HUES6 (cell line): Measurements from ENCODE around the gene MCTP1.

Experiments used
- H3K27ac ChIP-seq: 2 replicates; pipeline ENCODE4 v1.7.0; 2013; ENCODE audit warnings: low read depth, mild to moderate bottlenecking, low read length, inconsistent platforms
- H3K27me3 ChIP-seq: 2 replicates; pipeline ENCODE4 v1.6.1; 2013; ENCODE audit warnings: low read length; ENCODE audit not compliant: control insufficient read depth, insufficient read depth
- H3K36me3 ChIP-seq: 2 replicates; pipeline ENCODE4 v1.6.1; 2013; ENCODE audit warnings: low read length; ENCODE audit not compliant: control insufficient read depth, insufficient read depth
- H3K4me1 ChIP-seq: 2 replicates; pipeline ENCODE4 v1.6.1; 2013; ENCODE audit warnings: low read length; ENCODE audit not compliant: control insufficient read depth, insufficient read depth
- H3K4me3 ChIP-seq: 2 replicates; pipeline ENCODE4 v1.5.1; 2013; ENCODE audit warnings: low read depth, low read length
- H3K9ac ChIP-seq: one replicate; pipeline ENCODE4 v1.6.1; 2013; ENCODE audit warnings: mild to moderate bottlenecking, low read length
- H3K9me3 ChIP-seq: 2 replicates; pipeline ENCODE4 v1.6.1; 2013; ENCODE audit warnings: low read depth, low read length; ENCODE audit not compliant: control insufficient read depth, insufficient read depth

The MCTP1 gene

GRCh38 chr5:95283022-95283615, 1.8 kb downstream of the MCTP1 start:
- peaks cover 46% of the 10 kb centered on the region for H3K27me3 ChIP-seq
- H3K4me1 ChIP-seq, result peaks cover 25% of the 10 kb centered on the region
- no peak overlapping the region for H3K9ac ChIP-seq
- H3K36me3 ChIP-seq, result no peaks in the 10 kb centered on the region
- peak overlapping the region; percentile 93 for H3K4me3 ChIP-seq
- no peak overlapping the region for H3K27ac ChIP-seq
- H3K9me3 ChIP-seq, result no peaks in the 10 kb centered on the region

GRCh38 chr5:95281226-95281625, 3.7 kb downstream of the MCTP1 start:
- 0 out of 2 replicates have a peak overlapping the region, but pooled peaks have one; percentile 4 for H3K4me3 ChIP-seq
- H3K9me3 ChIP-seq, result no peaks in the 10 kb centered on the region
- peaks cover 38% of the 10 kb centered on the region for H3K27me3 ChIP-seq
- H3K27ac ChIP-seq, result no peak overlapping the region
- peaks cover 20% of the 10 kb centered on the region for H3K4me1 ChIP-seq
- H3K36me3 ChIP-seq, result no peaks in the 10 kb centered on the region
- H3K9ac ChIP-seq, result no peak overlapping the region

- Histone ChIP-seq H3K27me3 (peaks cover 31% of the 10 kb centered on the region), H3K27ac (no peak overlapping the region), H3K4me3 (no peak overlapping the region)
Observed at GRCh38 chr5:95280401-95281095, 4.3 kb downstream of the MCTP1 start.

GRCh38 chr5:95274011-95274410, 10.9 kb downstream of the MCTP1 start:
- H3K27ac ChIP-seq, result no peak overlapping the region
- H3K36me3 ChIP-seq, result no peaks in the 10 kb centered on the region
- no peaks in the 10 kb centered on the region for H3K4me1 ChIP-seq
- no peaks in the 10 kb centered on the region for H3K9me3 ChIP-seq
- no peak overlapping the region for H3K4me3 ChIP-seq
- H3K9ac ChIP-seq, result no peak overlapping the region
- H3K27me3 ChIP-seq, result no peaks in the 10 kb centered on the region

More at GRCh38 chr5:95280401-95281095, 4.3 kb downstream of the MCTP1 start:
- peaks cover 20% of the 10 kb centered on the region for H3K4me1 ChIP-seq
- H3K36me3 ChIP-seq, result no peaks in the 10 kb centered on the region
- no peaks in the 10 kb centered on the region for H3K9me3 ChIP-seq
- no peak overlapping the region for H3K9ac ChIP-seq

GRCh38 chr5:95272316-95272929, 12.5 kb downstream of the MCTP1 start:
- Histone ChIP-seq H3K27me3 (no peaks in the 10 kb centered on the region), H3K27ac (no peak overlapping the region), H3K4me1 (peaks cover 5% of the 10 kb centered on the region; the same call in 1 of the 2 replicates), H3K36me3 (no peaks in the 10 kb centered on the region), H3K9me3 (no peaks in the 10 kb centered on the region; the same call in 1 of the 2 replicates), H3K9ac (no peak overlapping the region), H3K4me3 (no peak overlapping the region)

GRCh38 chr5:95262933-95263660, 21.8 kb downstream of the MCTP1 start:
- Histone ChIP-seq H3K9me3 (no peaks in the 10 kb centered on the region), H3K27ac (no peak overlapping the region), H3K9ac (no peak overlapping the region), H3K27me3 (no peaks in the 10 kb centered on the region), H3K36me3 (no peaks in the 10 kb centered on the region), H3K4me1 (no peaks in the 10 kb centered on the region), H3K4me3 (no peak overlapping the region)

- no peaks in the 10 kb centered on the region for H3K9me3 ChIP-seq
- no peak overlapping the region for H3K9ac ChIP-seq
- no peaks in the 10 kb centered on the region for H3K4me1 ChIP-seq
- no peak overlapping the region for H3K4me3 ChIP-seq
- H3K27ac ChIP-seq, result no peak overlapping the region
- H3K27me3 ChIP-seq, result no peaks in the 10 kb centered on the region
- no peaks in the 10 kb centered on the region for H3K36me3 ChIP-seq
Observed at GRCh38 chr5:95261437-95262175, 23.3 kb downstream of the MCTP1 start.

- Histone ChIP-seq H3K36me3 (no peaks in the 10 kb centered on the region), H3K9me3 (no peaks in the 10 kb centered on the region), H3K27me3 (no peaks in the 10 kb centered on the region), H3K4me3 (no peak overlapping the region), H3K4me1 (no peaks in the 10 kb centered on the region), H3K27ac (no peak overlapping the region), H3K9ac (no peak overlapping the region)
Observed at GRCh38 chr5:95256991-95257390, 27.9 kb downstream of the MCTP1 start.

GRCh38 chr5:95256446-95256845, 28.4 kb downstream of the MCTP1 start:
- Histone ChIP-seq H3K36me3 (no peaks in the 10 kb centered on the region), H3K9ac (no peak overlapping the region), H3K4me3 (no peak overlapping the region), H3K4me1 (no peaks in the 10 kb centered on the region), H3K27me3 (no peaks in the 10 kb centered on the region), H3K27ac (no peak overlapping the region), H3K9me3 (no peaks in the 10 kb centered on the region)

GRCh38 chr5:95252801-95253200, 32.1 kb downstream of the MCTP1 start:
- H3K27me3 ChIP-seq, result no peaks in the 10 kb centered on the region
- H3K27ac ChIP-seq, result no peak overlapping the region
- H3K4me3 ChIP-seq, result no peak overlapping the region
- H3K9me3 ChIP-seq, result no peaks in the 10 kb centered on the region
- no peaks in the 10 kb centered on the region for H3K36me3 ChIP-seq
- H3K9ac ChIP-seq, result no peak overlapping the region
- H3K4me1 ChIP-seq, result no peaks in the 10 kb centered on the region
